ENCODE results near the gene HMX3.
A peak's percentile ranks its signal among the peaks of the same experiment; 100 is the strongest.

HMX3 gene

GRCh38 chr10:123180101-123181090 lies 44.6 kb downstream of the HMX3 start:
- DNase-seq (ENCODE audit: low read depth) = no peak
- no peak for TF ChIP-seq CTCF (conservative IDR thresholded peaks at IDR 0.05; ENCODE audit: low read depth, low read length)
- no peak overlapping the region for H3K4me3 ChIP-seq (ENCODE audit: low read length)

- DNase-seq (ENCODE audit: low read depth) = no peak
- no peak overlapping the region for H3K4me3 ChIP-seq (ENCODE audit: low read length)
- TF ChIP-seq CTCF (conservative IDR thresholded peaks at IDR 0.05; ENCODE audit: low read depth, low read length) = no peak
These were observed 48.0 kb downstream of the HMX3 start for GRCh38 chr10:123183724-123184123.

GRCh38 chr10:123187781-123188180 lies 52.0 kb downstream of the HMX3 start:
- peak; percentile 25 for DNase-seq (ENCODE audit: low read depth)
- no peak for TF ChIP-seq CTCF (conservative IDR thresholded peaks at IDR 0.05; ENCODE audit: low read depth, low read length)

More at GRCh38 chr10:123187781-123188180, 52.0 kb downstream of the HMX3 start:
- H3K4me3 ChIP-seq (ENCODE audit: low read length) = no peak overlapping the region

Data from retinal pigment epithelial cell (primary cell).